Measurements from ENCODE around the gene ATG7. TPM values are rescaled to one million over a fixed set of nuclear protein-coding genes. Genes with fewer than 3 reads are reported as not detected.

ATG7 gene
- total RNA-seq, 1 donor from 2014 or later: 51.7 TPM

- no peaks in the 10 kb centered on the region for H3K9me3 Mint-ChIP-seq
- no peak for DNase-seq
- no peak for ATAC-seq (ENCODE audit: low read depth)
- no peak overlapping the region for H3K27ac Mint-ChIP-seq
- intact Hi-C loops (cut with micrococcal nuclease): no loop called here
- H3K27me3 Mint-ChIP-seq: no peaks in the 10 kb centered on the region
- POLR2A ChIA-PET: interaction anchor here (0.5 kb wide), 1 partner anchor 1342 kb away, joined by 5 read pairs; the partner anchor contains the start of gene EMC3
- CTCF ChIA-PET: no interaction called here
- no peak for TF ChIP-seq CTCF (IDR thresholded peaks at IDR 0.05)
- H3K4me1 Mint-ChIP-seq: no peaks in the 10 kb centered on the region
- H3K4me3 Mint-ChIP-seq: no peak overlapping the region
- H3K36me3 Mint-ChIP-seq (ENCODE audit: low read depth): peaks cover 51% of the 10 kb centered on the region
Measured at GRCh38 chr3:11328196-11328945, 56.2 kb downstream of the ATG7 start.

GRCh38 chr3:11329777-11330176, 57.6 kb downstream of the ATG7 start:
- ATAC-seq (ENCODE audit: low read depth): no peak
- no peak for TF ChIP-seq CTCF (IDR thresholded peaks at IDR 0.05)
- intact Hi-C loops (cut with micrococcal nuclease): loop anchor here (10.0 kb wide), 2 partner anchors 385 to 575 kb away; no protein-coding TSS in a partner anchor
- no peak for DNase-seq
- no peaks in the 10 kb centered on the region for H3K9me3 Mint-ChIP-seq
- ChIA-PET CTCF (no interaction called here), POLR2A (no interaction called here)
- H3K27ac Mint-ChIP-seq: no peak overlapping the region
- H3K4me3 Mint-ChIP-seq: no peak overlapping the region
- no peaks in the 10 kb centered on the region for H3K4me1 Mint-ChIP-seq
- no peaks in the 10 kb centered on the region for H3K27me3 Mint-ChIP-seq
- peaks cover 46% of the 10 kb centered on the region for H3K36me3 Mint-ChIP-seq (ENCODE audit: low read depth)

- ATAC-seq (ENCODE audit: low read depth) (no peak), DNase-seq (no peak)
- H3K36me3 Mint-ChIP-seq (ENCODE audit: low read depth): peaks cover 44% of the 10 kb centered on the region
- no peak overlapping the region for H3K4me3 Mint-ChIP-seq
- ChIA-PET CTCF (interaction anchor here (0.9 to 7.3 kb wide), 2 partner anchors 70 to 93 kb away, joined by 3 to 125 read pairs; no protein-coding TSS in a partner anchor), POLR2A (interaction anchor here (1.2 kb wide), 1 partner anchor 42 kb away, joined by 3 read pairs; no protein-coding TSS in a partner anchor)
- no peak for TF ChIP-seq CTCF (IDR thresholded peaks at IDR 0.05)
- peaks cover 2% of the 10 kb centered on the region for H3K4me1 Mint-ChIP-seq
- no peaks in the 10 kb centered on the region for H3K27me3 Mint-ChIP-seq
- H3K9me3 Mint-ChIP-seq: no peaks in the 10 kb centered on the region
- intact Hi-C loops (cut with micrococcal nuclease): loop anchor here (10.0 kb wide), 2 partner anchors 386 to 576 kb away; no protein-coding TSS in a partner anchor
- H3K27ac Mint-ChIP-seq: peak overlapping the region; percentile 8
Measured at GRCh38 chr3:11331101-11331500, 58.9 kb downstream of the ATG7 start.

- Mint-ChIP-seq H3K27me3 (no peaks in the 10 kb centered on the region), H3K36me3 (ENCODE audit: low read depth) (peaks cover 28% of the 10 kb centered on the region), H3K4me1 (peaks cover 2% of the 10 kb centered on the region), H3K4me3 (no peak overlapping the region), H3K27ac (no peak overlapping the region), H3K9me3 (no peaks in the 10 kb centered on the region)
- POLR2A ChIA-PET: interaction anchor here (0.7 to 1.3 kb wide), 5 partner anchors 63 to 102 kb away, joined by 3 to 6 read pairs (median 4); partner anchors contain the start of gene ATG7
- CTCF ChIA-PET: interaction anchor here (0.8 to 7.3 kb wide), 23 partner anchors 8 to 388 kb away, joined by 3 to 125 read pairs (median 4); partner anchors contain the start of genes ATG7 and VGLL4
- ATAC-seq (ENCODE audit: low read depth): peak; percentile 77
- DNase-seq: no peak
- intact Hi-C loops (cut with micrococcal nuclease): loop anchor here (1.0 to 10.0 kb wide), 8 partner anchors 46 to 580 kb away; no protein-coding TSS in a partner anchor
- no peak for TF ChIP-seq CTCF (IDR thresholded peaks at IDR 0.05)
Measured at GRCh38 chr3:11335056-11335608, 62.9 kb downstream of the ATG7 start.

- Mint-ChIP-seq H3K4me1 (peaks cover 2% of the 10 kb centered on the region), H3K9me3 (no peaks in the 10 kb centered on the region), H3K27me3 (no peaks in the 10 kb centered on the region), H3K4me3 (no peak overlapping the region), H3K27ac (no peak overlapping the region), H3K36me3 (ENCODE audit: low read depth) (peaks cover 43% of the 10 kb centered on the region)
- ChIA-PET POLR2A (no interaction called here), CTCF (interaction anchor here (1.7 kb wide), 1 partner anchor 311 kb away, joined by 4 read pairs; no protein-coding TSS in a partner anchor)
- ATAC-seq (ENCODE audit: low read depth) (no peak), DNase-seq (no peak)
- TF ChIP-seq CTCF (IDR thresholded peaks at IDR 0.05): no peak
- intact Hi-C loops (cut with micrococcal nuclease): loop anchor here (5.0 to 10.0 kb wide), 3 partner anchors 177 to 585 kb away; no protein-coding TSS in a partner anchor
Measured at GRCh38 chr3:11339541-11339940, 67.3 kb downstream of the ATG7 start.

Data from activated B cell treated with CpG ODN at 0.5 μM for 24 hours (primary cell).